Nephron progenitor cell (in vitro differentiated cells): ENCODE data around the gene ARFIP1.

Experiments used
- DNase-seq: peaks from one replicate; pipeline ENCODE4 v3.0.0; 2021
- H3K27ac Mint-ChIP-seq: 2 replicates; pipeline ENCODE4 v1.8.0; 2021; ENCODE audit warnings: mild to moderate bottlenecking, moderate library complexity, mixed read lengths
- H3K27me3 Mint-ChIP-seq: 2 replicates; pipeline ENCODE4 v1.8.0; 2021; ENCODE audit warnings: mild to moderate bottlenecking, low read depth, mixed read lengths; ENCODE audit not compliant: poor library complexity
- H3K36me3 Mint-ChIP-seq: 2 replicates; pipeline ENCODE4 v1.8.0; 2021; ENCODE audit warnings: low read depth, mixed read lengths
- H3K4me1 Mint-ChIP-seq: 2 replicates; pipeline ENCODE4 v1.8.0; 2021; ENCODE audit warnings: mixed read lengths
- H3K4me3 Mint-ChIP-seq: 2 replicates; pipeline ENCODE4 v1.8.0; 2021; ENCODE audit warnings: mild to moderate bottlenecking, moderate library complexity, mixed read lengths
- H3K9me3 Mint-ChIP-seq: 2 replicates; pipeline ENCODE4 v1.8.0; 2021; ENCODE audit warnings: mild to moderate bottlenecking, moderate library complexity, mixed read lengths
- TF ChIP-seq, protein P1 (sequence below): fragments of 200-600 bp; sonication (generic); IDR thresholded peaks from 2 replicates; pipeline ENCODE4 v1.5.0; 2021; ENCODE audit warnings: antibody characterized with exemption

ARFIP1 gene

DNA sequence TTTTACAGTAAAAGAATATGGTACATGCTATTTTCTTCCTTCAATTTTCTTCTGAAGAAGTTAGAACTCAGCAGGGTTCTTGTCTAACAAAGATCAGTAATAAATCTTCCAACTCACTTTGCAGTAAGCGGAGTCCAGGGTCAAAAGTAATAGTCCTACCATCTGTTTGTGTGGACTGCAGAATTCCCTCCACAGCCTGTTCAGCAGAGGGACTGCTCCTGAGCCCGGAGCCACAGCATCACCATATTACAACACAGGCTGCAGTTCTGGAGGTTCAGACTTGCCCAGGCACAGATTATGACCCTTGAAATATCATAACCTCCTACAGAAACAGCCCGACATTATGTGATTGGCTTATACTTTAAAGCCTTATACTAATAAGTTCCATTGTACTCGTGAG is 166.7 kb downstream of the ARFIP1 start:
- Mint-ChIP-seq H3K36me3 (peaks cover 20% of the 10 kb centered on the region), H3K27me3 (peaks cover 5% of the 10 kb centered on the region), H3K27ac (peak overlapping the region; percentile 6), H3K9me3 (no peaks in the 10 kb centered on the region), H3K4me3 (peak overlapping the region; percentile 32), H3K4me1 (peaks cover 65% of the 10 kb centered on the region)
- DNase-seq: no peak
- TF ChIP-seq, protein P1, sequence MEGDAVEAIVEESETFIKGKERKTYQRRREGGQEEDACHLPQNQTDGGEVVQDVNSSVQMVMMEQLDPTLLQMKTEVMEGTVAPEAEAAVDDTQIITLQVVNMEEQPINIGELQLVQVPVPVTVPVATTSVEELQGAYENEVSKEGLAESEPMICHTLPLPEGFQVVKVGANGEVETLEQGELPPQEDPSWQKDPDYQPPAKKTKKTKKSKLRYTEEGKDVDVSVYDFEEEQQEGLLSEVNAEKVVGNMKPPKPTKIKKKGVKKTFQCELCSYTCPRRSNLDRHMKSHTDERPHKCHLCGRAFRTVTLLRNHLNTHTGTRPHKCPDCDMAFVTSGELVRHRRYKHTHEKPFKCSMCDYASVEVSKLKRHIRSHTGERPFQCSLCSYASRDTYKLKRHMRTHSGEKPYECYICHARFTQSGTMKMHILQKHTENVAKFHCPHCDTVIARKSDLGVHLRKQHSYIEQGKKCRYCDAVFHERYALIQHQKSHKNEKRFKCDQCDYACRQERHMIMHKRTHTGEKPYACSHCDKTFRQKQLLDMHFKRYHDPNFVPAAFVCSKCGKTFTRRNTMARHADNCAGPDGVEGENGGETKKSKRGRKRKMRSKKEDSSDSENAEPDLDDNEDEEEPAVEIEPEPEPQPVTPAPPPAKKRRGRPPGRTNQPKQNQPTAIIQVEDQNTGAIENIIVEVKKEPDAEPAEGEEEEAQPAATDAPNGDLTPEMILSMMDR: no peak

DNA sequence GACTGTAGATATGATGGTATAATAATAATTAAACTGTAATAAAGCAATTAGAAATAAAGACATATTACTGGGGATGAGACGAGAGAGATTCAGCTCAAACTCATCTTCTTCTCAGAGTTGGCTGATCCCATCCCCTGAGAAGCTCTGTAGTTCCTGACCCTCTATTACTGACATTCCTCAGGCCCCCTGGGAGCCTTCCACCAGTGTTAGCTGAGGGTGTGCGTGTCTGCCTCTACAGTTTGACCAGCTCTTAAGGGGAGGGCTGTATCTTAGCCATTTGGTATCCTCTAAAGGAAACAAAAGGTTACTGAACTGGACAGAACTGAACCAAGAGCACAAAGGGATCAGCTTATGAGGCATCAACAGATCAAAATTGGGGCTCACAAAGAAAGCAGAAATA is 167.6 kb downstream of the ARFIP1 start:
- Mint-ChIP-seq H3K27ac (peak overlapping the region; percentile 27), H3K36me3 (peaks cover 20% of the 10 kb centered on the region), H3K27me3 (peaks cover 3% of the 10 kb centered on the region), H3K4me1 (peaks cover 74% of the 10 kb centered on the region), H3K9me3 (no peaks in the 10 kb centered on the region), H3K4me3 (no peak overlapping the region)
- TF ChIP-seq, protein P1: no peak
- DNase-seq: peak; percentile 31

DNA sequence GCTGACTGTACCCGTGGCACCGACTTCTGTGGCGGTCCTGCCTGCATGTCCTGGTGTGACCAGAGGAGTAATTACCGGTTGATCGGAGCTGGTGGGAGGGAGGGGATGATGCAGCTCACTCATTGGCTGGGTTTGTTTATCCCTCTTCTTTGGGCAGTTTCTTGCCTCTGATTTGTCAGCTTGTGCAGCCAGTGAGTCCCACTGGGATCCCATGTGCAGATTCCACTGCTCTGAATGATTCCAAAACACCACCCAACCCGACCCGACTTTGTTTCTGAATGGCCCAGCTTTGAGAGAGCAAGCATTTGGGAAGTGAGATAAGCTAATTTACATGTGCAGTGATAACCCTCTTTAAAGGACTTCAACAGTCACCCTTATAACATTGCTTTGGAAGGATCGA is 170.2 kb downstream of the ARFIP1 start:
- H3K36me3 Mint-ChIP-seq: peaks cover 24% of the 10 kb centered on the region
- peaks cover 71% of the 10 kb centered on the region for H3K4me1 Mint-ChIP-seq
- H3K4me3 Mint-ChIP-seq: no peak overlapping the region
- H3K9me3 Mint-ChIP-seq: no peaks in the 10 kb centered on the region
- TF ChIP-seq, protein P1: no peak
- DNase-seq: no peak
- H3K27ac Mint-ChIP-seq: no peak overlapping the region
- peaks cover 3% of the 10 kb centered on the region for H3K27me3 Mint-ChIP-seq

DNA sequence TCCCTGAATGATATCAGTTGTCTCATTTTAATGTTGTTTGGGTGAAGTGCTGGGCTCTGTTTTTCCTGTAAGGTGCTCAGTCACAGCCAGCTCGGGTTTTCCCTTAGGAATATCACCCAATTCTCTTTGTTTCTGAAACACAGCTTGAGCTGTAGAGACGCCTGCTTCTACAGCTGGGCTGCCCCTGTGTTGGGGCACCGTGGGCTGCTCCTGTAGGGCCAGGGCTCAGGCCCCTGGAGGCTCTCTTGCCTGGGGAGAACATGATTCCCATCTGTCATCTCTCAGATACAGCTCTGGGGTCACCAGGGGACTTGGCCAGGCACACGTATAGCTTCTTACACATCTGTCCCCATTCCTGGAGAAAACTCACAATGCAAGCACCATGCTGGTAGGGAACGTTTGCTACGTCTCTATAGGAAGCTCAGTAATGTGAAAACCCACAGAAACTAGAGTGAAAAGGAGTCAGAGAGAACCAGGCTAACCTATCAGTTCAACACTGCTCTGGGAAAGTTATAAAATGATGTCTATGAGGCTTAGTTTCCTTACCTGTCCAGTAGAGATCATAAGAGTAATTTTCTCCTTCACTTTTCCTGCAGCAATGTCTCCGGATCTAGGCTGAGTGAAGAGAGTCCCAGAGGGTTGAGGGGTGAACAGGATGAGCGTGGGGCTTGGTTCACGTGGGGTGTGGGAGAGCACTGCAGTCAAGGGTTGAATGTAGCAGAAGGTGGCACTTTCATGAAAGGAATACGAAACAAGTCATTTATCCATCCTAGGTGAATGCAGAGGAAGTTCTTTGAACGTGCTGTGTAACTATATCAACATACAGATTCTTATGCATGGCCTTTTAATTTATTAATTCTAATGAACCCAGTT is 170.9 kb downstream of the ARFIP1 start:
- Mint-ChIP-seq H3K27me3 (peaks cover 3% of the 10 kb centered on the region), H3K4me3 (no peak overlapping the region), H3K9me3 (no peaks in the 10 kb centered on the region), H3K36me3 (peaks cover 24% of the 10 kb centered on the region), H3K27ac (no peak overlapping the region), H3K4me1 (peaks cover 69% of the 10 kb centered on the region)
- TF ChIP-seq, protein P1: no peak
- DNase-seq: no peak

DNA sequence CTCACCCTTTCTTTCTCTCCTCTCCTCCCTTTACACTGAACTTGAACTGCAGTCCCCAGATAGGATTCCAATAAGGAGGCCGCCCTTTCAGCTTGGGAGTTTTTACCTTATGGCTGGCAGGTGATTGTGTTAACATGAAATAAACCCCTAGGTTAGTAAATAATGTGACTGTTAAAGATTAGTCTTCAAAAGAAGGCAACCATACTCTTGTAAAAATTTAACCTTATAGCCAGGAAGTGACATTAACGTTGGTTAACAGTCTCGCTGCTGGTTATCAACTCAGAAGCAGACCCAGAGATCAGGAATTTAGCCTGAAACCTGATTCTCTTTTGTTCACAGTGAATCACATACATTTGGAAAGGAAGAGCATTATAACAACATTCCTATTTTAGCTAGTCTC is 171.6 kb downstream of the ARFIP1 start:
- H3K9me3 Mint-ChIP-seq: no peaks in the 10 kb centered on the region
- peaks cover 24% of the 10 kb centered on the region for H3K36me3 Mint-ChIP-seq
- TF ChIP-seq, protein P1: no peak
- peaks cover 69% of the 10 kb centered on the region for H3K4me1 Mint-ChIP-seq
- peak overlapping the region; percentile 1 for H3K4me3 Mint-ChIP-seq
- H3K27me3 Mint-ChIP-seq: peaks cover 3% of the 10 kb centered on the region
- no peak overlapping the region for H3K27ac Mint-ChIP-seq
- no peak for DNase-seq

DNA sequence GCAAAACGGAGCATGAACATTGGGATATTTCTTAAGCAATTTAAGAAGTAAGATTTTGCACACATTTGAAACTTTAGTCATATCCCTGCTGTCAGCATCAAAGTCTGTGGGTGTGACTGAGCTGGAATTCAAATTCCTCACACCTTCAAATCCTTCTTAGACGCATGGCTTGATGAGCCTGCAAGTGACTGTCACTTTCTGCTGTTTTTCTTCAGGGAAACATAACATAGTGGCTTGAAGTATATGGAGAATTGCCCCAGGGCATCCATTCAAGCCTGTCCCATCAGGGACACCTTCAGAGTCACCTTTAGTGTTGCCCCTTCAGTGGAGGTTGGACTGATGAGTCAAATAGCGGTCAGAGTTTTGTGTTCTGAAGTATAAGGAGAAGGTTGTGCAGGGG is 173.8 kb downstream of the ARFIP1 start:
- Mint-ChIP-seq H3K36me3 (peaks cover 14% of the 10 kb centered on the region), H3K4me3 (no peak overlapping the region), H3K4me1 (peaks cover 69% of the 10 kb centered on the region), H3K9me3 (no peaks in the 10 kb centered on the region), H3K27me3 (no peaks in the 10 kb centered on the region), H3K27ac (no peak overlapping the region)
- no peak for DNase-seq
- TF ChIP-seq, protein P1: no peak
